ENCODE measurements around the gene VWA3A.

GRCh38 chr16:22117609-22118008 lies 25.3 kb downstream of the VWA3A start:
- no peak for TF ChIP-seq POLR2A (IDR thresholded peaks at IDR 0.05; ENCODE audit: low read depth, low read length)
- no peak for TF ChIP-seq SPI1 (IDR thresholded peaks at IDR 0.05; ENCODE audit: low read depth, low read length)
- no peak for TF ChIP-seq TAF1 (IDR thresholded peaks at IDR 0.05; ENCODE audit: low read depth, low read length)
